Measurements from ENCODE around the gene KIF1A.

Gene KIF1A

DNA sequence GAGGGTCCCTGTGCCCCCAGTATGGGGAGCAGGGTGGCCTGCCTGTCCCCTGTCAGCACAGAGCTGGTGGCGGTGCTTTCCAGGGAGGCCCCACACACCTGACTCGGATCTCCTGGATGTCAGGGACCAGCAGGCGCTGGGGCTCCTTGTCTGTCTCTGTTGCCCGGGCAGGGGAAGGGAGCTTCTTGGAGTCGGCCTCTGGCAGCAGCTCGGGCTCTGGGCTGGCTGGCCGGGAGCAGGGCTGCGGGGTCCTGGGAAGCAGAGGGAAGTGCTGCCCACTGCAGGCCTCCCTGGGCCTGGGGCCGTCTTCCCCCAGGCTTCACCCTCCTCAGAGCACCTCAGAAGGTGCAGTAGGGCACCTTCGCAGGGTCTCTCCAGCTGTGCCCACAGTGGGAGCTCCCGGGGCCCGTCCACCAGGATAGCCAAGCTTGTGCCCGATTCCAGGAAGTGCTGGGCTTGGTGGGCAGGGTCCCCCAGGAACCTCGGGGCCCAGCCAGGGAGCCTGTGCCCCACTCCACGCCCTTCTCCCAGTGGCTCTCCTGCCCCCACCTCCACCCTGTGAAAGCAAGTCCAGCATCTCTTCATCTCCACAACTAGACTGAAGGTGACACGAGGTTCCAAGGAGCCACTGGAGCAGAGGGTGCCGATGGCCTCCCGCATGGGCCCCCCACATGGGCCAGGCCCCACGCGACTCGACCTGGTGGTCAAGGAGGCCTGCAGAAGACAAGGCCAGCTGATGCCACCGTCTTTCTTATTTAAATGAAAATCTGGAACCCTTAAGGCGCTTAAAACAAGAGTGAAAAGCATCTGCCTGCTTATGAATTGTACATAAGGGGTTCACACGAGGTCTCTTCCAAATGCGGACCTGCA, 100.1 kb downstream of the KIF1A start:
- no peak for DNase-seq (ENCODE audit: low spot score)

- no peak for DNase-seq (ENCODE audit: low spot score)
Measured at GRCh38 chr2:240718896-240719490, 101.0 kb downstream of the KIF1A start.

- no peak for DNase-seq (ENCODE audit: low spot score)
Measured at GRCh38 chr2:240717681-240718581, 102.1 kb downstream of the KIF1A start.

DNA sequence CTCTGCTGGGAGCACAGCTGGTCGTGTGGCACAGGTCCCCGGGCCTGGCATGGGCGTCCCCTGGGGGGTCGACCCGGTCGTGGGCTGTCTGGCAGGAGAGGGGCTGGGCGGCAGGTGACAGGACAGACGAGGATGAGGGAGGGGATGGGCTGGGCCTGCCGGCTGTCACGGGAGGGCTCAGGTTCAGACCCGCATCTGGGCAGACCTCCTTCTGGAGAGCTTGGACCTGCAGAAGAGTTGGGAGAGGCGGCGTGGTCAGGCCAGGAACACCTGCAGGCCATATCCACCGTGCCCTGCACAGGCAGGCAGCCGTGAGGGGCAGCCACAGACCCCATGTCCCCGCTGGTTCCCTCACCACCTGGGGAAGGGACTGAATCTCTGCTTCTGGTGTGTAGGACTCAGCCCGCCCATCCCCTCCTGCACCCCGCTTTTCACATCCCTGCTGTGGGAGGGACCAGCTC, 102.8 kb downstream of the KIF1A start:
- no peak for DNase-seq (ENCODE audit: low spot score)

DNA sequence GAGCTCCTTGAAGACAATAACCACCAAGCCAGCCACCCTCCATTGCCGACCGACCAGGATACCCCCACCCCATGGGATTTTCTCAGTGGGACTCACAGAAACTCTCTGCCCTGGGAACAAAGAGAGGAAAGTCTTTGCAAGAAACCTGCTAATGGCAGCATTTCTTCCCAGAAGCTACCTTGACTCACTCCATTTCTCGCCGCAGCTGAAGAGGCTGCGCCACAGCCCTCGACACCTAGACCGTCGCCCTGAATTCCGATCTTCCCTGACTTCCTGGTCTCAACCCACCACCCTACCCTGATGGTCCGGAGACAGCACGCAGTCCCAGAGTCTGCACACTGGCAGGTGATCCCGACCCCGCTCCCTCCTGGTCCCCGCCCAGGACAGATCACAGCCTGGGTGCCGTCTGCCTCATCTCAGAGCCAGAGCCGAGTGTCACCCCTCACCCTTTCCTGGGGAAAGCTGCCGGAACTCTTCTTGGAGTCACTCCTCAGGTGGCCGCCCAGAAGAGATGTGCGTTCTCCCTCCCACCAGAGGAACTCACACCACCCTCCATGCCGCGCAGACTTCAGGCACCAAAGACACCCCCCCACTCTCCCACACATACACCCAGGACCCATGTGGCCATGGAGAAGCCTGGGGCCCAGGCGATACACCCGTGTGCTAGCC, 103.8 kb downstream of the KIF1A start:
- no peak for DNase-seq (ENCODE audit: low spot score)

GRCh38 chr2:240714747-240715725, 105.0 kb downstream of the KIF1A start:
- no peak for DNase-seq (ENCODE audit: low spot score)

- DNase-seq (ENCODE audit: low spot score) = no peak
Measured at GRCh38 chr2:240713928-240714746, 105.9 kb downstream of the KIF1A start.

- no peak for DNase-seq (ENCODE audit: low spot score)
Measured at GRCh38 chr2:240713071-240713927, 106.7 kb downstream of the KIF1A start.

DNA sequence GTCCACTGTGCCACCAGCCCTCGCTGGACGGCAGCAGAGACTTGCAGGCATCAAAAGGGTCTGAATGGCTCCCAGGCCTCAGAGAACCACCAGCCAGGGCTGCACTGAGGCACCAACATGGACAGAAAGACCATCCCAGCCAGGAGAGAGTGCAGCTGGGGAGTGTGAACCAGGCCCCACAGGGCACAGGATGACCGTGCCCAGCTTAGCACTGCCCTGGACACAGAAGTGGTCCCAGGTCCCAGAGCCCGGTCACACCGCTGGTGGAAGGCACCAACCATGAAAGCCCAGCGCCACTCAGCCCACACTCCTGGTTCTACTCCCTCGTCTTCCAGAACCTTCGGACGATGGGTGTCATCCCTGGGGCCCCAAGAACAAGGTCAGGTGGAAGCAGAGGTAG, 107.9 kb downstream of the KIF1A start:
- no peak for DNase-seq (ENCODE audit: low spot score)

GRCh38 chr2:240711701-240712100, 108.3 kb downstream of the KIF1A start:
- DNase-seq (ENCODE audit: low spot score) = no peak

DNA sequence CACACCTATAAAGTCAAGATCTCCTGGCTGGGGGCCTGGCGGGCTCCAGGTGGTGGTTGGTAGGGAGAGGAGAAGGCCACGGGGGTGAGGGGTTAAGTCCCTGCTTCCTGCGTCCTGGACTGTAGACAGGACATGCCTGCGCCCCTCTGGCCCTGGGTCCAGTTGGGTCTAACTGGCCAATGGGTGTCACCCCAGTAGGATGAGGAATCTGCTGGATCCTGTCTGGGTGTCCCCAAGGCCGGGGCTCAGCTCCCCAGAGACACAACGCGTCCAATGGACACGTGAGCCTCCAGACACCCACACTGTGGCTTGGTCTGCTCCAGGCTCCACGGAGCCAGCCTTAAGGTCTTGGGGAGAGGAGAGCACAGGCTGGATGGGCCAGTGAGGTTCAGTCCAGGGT, 108.7 kb downstream of the KIF1A start:
- no peak for DNase-seq (ENCODE audit: low spot score)

DNA sequence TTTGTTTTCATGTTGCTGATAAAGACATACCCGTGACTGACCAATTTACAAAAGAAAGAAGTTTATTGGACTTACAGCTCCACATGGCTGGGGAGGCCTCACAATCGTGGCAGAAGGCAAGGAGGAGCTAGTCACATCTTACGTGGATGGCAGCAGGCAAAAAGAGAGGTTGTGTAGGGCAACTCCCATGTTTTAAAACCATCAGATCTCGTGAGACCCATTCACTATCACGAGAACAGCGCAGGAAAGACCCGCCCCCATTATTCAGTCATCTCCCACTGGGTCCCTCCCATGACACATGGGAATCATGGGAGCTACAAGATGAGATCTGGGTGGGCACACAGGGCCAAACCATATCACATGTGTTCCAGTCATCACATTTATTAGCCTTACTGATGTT, 111.6 kb downstream of the KIF1A start:
- DNase-seq (ENCODE audit: low spot score) = no peak

DNA sequence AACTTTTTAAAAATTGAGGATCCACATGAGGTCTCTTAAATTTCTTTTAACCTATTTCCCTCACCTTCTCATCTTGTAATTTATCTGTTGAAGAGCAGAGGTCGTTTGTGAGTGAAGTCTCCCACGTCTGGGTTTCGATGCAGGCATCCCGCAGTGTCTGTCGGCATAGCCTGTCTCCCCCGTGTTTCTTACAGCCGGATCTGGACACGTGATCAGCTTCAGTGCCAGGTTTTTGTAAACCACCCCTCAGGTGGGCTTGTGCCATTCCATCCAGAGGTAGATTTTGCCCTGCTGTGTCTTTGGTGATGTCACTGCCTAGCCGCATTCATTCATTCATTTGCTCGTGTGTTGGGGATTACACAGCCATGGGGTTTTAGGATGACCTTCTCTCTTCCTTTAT, 112.2 kb downstream of the KIF1A start:
- no peak for DNase-seq (ENCODE audit: low spot score)

DNA sequence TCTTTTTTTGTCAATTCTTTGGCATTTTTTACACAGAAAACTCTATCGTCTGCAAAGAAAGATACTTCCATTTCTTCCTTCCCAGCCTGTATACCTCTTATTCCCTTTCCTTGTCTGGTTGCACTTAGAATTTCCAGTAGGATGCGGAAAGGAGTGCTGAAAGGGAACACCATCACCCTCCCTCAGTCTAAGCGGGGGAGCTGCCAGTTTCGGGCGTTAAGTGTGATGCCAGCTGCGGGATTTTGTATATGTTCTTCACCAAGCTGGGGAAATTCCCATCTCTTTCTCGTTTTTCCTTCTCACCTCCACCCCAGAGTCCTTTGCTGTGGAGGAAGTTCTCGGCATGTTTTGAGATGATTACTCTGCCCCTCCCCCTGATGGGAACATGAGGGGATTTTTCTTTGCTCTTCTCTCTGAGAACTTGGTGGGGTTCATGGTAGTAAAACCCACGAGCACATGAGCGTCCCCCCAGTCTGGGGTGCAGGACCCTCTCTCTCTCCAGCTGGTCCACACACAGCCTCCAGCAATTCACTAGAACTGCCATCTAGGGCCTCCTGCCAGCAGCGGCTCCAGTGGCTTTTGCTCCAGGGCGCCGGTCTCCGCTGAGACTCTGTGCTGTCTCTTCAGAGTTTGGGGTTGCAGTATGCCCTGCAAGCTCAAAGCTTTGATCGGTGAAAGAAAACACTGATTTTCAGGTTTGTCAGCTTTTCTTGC, 112.8 kb downstream of the KIF1A start:
- DNase-seq (ENCODE audit: low spot score) = no peak

DNA sequence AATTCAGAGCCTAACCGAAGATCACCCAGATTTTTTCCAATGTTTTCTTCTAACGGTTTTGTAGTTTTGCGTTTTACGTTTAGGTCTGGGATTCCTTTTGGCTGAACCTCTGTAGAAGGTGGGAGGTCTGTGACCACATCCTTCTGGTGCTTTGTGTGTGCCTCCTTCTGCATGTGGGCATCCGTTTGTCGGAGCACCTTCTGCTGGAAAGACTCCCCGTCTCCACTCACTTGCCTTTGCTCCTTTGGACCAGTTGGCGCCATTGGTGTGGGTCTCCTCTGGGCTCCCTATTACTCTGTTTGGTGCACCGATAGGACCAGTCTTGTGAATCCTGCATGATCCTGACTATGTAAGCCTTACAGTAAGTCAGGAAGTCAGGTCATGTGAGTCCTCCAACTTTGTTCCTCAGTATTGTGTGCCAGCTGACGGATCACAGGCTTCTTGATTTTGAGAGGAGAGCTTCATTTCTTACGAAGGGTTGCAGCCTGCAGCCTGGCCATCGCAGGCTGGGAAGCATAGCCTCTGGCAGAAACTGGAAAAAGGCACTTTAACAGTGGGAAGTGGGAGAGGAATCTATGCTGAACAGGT, 114.7 kb downstream of the KIF1A start:
- peak; percentile 49 for DNase-seq (ENCODE audit: low spot score)

- DNase-seq (ENCODE audit: low spot score) = no peak
Measured at GRCh38 chr2:240704651-240705050, 115.4 kb downstream of the KIF1A start.

GRCh38 chr2:240703417-240704341, 116.3 kb downstream of the KIF1A start:
- no peak for DNase-seq (ENCODE audit: low spot score)

All from pons (tissue), 1 donor.